Uterus (tissue), 4 donors: Measurements from ENCODE around the gene RXRG. TPM values are rescaled to one million over a fixed set of nuclear protein-coding genes. Genes with fewer than 3 reads are reported as not detected.

Source experiments
- DNase-seq, 2 donors: peaks; one replicate each; pipeline ENCODE4 v3.0.0-alpha.2; 2019 to 2020
- H3K27ac ChIP-seq, 2 donors: fragments of 200-600 bp; sonication (generic); 1 replicate in 1 of 2; 2 replicates in 1 of 2; pipeline ENCODE4 v1.5.1; 2016 to 2018
- H3K27me3 ChIP-seq, 2 donors: fragments of 200-600 bp; sonication (generic); one replicate each; pipeline ENCODE4 v1.5.1; 2018 to 2019; ENCODE audit warnings: control low read depth in 1 of 2
- H3K36me3 ChIP-seq, 2 donors: fragments of 200-600 bp; sonication (generic); one replicate each; pipeline ENCODE4 v1.5.1; 2019; ENCODE audit warnings: control low read depth in 1 of 2
- H3K4me1 ChIP-seq, 2 donors: fragments of 200-600 bp; sonication (generic); one replicate each; pipeline ENCODE4 v1.5.1; 2018 to 2019; ENCODE audit warnings: control low read depth in 1 of 2
- H3K4me3 ChIP-seq, 2 donors: fragments of 200-600 bp; sonication (generic); 1 replicate in 1 of 2; 2 replicates in 1 of 2; pipeline ENCODE4 v1.5.1; 2018 to 2019; ENCODE audit warnings: mild to moderate bottlenecking in 1 of 2
- H3K9me3 ChIP-seq, 2 donors: fragments of 200-600 bp; sonication (generic); one replicate each; pipeline ENCODE4 v1.5.1; 2019; ENCODE audit warnings: control low read depth in 1 of 2
- POLR2A ChIP-seq, 2 donors: fragments of 450-650 bp; IDR thresholded peaks; one replicate each; pipeline ENCODE4 v1.6.1; 2016; ENCODE audit warnings: antibody characterized with exemption in 2 of 2, mild to moderate bottlenecking in 1 of 2, moderate library complexity in 1 of 2
- intact Hi-C: fragments of 100-400 bp; cut with DNase I; formaldehyde crosslinking; loops from one replicate; pipeline ENCODE4 v1.15.1; 2023; ENCODE audit warnings: low total_unique reads
- total RNA-seq, 4 donors: library from RNA; depleted of rRNA in 3 of 4; stranded (reverse); fragments of >200 nt in 3 of 4; gene quantifications; one replicate each; pipeline versions ENCODE4 v1.1.0 to v1.2.4, GENCODE V29; 2014 to 2023
- TF ChIP-seq, protein P1 (sequence below), 4 experiments: fragments of 200-600 bp in 2 of 4; fragments of 450-650 bp in 2 of 4; sonication (generic) in 2 of 4; IDR thresholded peaks; one replicate each; pipeline ENCODE4 v1.5.1; 2016 to 2019; ENCODE audit warnings: antibody characterized with exemption in 4 of 4, mild to moderate bottlenecking in 2 of 4, moderate library complexity in 1 of 4
- donor health status: DM: yes; HTN: yes; CAD: no.

The RXRG gene
- total RNA-seq, 4 donors from 2014 or later, result under 0.01 to 3.2 (median 0.18) TPM; not detected in 1

DNA sequence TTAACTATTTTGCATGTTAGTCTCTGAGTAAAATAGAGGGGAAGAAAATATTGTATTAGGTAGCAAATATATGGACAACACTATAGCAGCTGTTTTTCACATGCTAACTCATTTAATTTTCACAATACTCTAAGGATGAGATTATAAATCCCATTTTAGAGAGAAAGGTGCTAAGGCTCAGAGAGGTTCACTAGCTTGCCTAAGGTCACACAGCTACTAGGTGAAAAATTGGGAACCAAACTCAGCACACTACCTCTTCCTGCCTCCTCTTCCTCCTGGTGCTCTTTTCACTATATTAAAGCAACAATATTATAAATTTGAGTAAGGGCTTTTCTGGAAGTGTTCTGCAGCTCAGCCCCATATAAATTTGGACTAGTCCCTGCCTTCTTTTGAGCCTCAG, 2.3 kb downstream of the RXRG start:
- intact Hi-C loops, result no loop called here
- no peak for DNase-seq
- Histone ChIP-seq H3K4me3 (no peak overlapping the region), H3K27me3 (peaks cover 0 to 12% of the 10 kb centered on the region in 2 donors), H3K36me3 (no peaks in the 10 kb centered on the region), H3K9me3 (no peaks in the 10 kb centered on the region), H3K27ac (no peak overlapping the region), H3K4me1 (no peaks in the 10 kb centered on the region)
- TF ChIP-seq POLR2A (IDR thresholded peaks at IDR 0.05), result no peak
- TF ChIP-seq, protein P1, sequence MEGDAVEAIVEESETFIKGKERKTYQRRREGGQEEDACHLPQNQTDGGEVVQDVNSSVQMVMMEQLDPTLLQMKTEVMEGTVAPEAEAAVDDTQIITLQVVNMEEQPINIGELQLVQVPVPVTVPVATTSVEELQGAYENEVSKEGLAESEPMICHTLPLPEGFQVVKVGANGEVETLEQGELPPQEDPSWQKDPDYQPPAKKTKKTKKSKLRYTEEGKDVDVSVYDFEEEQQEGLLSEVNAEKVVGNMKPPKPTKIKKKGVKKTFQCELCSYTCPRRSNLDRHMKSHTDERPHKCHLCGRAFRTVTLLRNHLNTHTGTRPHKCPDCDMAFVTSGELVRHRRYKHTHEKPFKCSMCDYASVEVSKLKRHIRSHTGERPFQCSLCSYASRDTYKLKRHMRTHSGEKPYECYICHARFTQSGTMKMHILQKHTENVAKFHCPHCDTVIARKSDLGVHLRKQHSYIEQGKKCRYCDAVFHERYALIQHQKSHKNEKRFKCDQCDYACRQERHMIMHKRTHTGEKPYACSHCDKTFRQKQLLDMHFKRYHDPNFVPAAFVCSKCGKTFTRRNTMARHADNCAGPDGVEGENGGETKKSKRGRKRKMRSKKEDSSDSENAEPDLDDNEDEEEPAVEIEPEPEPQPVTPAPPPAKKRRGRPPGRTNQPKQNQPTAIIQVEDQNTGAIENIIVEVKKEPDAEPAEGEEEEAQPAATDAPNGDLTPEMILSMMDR (IDR thresholded peaks at IDR 0.05), result no peak

DNA sequence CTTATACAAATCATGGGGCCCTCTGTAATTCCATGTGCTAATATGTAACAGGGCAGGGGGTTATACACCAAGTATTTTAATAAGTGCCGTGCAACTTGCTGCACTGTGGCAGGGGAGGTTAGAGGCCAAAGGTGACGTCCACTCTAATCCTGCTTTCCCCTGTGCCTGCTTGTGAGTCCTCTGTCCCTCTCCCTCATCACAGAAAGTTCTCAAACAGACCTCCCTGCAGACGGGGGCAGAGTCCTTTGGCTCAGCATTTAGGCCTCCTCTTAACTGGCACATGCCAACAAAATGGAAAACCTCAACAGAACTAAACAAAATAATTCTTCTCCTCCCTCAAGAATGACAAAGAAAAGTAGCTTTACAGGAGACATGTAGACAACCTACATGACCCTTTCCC, 2.9 kb downstream of the RXRG start:
- Histone ChIP-seq H3K4me1 (no peaks in the 10 kb centered on the region), H3K4me3 (no peak overlapping the region), H3K27ac (no peak overlapping the region), H3K9me3 (no peaks in the 10 kb centered on the region), H3K27me3 (peaks cover 0 to 12% of the 10 kb centered on the region in 2 donors), H3K36me3 (no peaks in the 10 kb centered on the region)
- no peak for DNase-seq
- TF ChIP-seq, protein P1 (IDR thresholded peaks at IDR 0.05), result no peak
- TF ChIP-seq POLR2A (IDR thresholded peaks at IDR 0.05), result no peak
- intact Hi-C loops, result no loop called here

DNA sequence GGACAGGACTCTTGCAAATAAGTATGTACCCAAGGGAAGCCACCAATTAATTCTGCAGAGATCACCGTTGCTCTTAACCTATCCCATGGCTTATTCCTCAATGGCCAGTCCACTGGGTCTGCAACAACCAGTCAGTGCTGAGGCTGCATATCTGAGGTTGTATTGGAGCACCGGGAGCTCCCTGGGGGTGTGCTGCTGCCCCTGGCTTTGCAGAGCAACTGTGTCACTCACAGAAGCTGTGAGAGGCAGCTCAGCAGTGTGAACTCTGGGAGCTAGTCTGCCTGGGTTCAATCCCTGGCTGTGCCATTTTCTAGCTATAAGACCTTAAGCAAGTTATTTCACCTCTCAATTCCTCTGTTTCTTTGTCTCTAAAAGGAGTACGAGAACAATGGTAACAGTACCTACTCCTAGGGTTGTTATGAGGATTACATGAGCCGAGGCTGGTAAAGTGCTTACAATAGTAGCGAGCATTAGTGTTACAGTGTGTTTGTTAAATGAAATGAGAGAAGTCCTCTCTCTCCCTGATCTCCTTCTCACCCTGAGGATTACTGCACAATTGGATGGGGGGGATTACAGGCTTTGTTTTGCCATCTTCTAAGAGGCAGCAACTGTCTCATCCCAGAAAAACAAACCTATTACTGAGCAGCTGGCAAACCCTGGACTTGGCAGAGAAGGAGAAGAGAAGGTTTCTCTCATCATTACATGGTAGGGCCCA, 3.6 kb downstream of the RXRG start:
- no peaks in the 10 kb centered on the region for H3K4me1 ChIP-seq
- H3K27me3 ChIP-seq, result peaks cover 0 to 12% of the 10 kb centered on the region in 2 donors
- H3K36me3 ChIP-seq, result no peaks in the 10 kb centered on the region
- TF ChIP-seq POLR2A (IDR thresholded peaks at IDR 0.05), result no peak
- TF ChIP-seq, protein P1 (IDR thresholded peaks at IDR 0.05), result no peak
- DNase-seq, result no peak
- intact Hi-C loops, result no loop called here
- H3K9me3 ChIP-seq, result no peaks in the 10 kb centered on the region
- H3K4me3 ChIP-seq, result no peak overlapping the region
- H3K27ac ChIP-seq, result no peak overlapping the region

DNA sequence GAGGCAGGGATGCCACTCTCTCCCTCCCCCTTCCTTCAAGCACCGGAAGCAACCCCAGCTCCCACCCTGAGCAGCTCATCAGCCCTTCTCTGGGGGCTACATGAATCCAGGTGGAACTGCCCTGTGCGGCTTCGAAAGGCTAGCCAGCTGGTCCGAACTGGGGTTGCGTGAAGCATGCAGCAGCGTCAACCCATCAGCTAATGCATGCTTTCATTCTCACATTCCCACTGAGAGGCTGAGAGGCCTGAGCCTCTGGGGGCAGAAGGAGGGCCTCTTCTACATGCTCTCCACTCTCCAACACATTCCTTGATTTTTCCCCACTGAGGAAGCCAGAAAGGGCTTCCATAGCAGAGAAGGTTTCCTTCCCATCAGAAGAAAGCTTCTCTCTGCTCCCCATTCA, 5.6 kb downstream of the RXRG start:
- intact Hi-C loops, result no loop called here
- TF ChIP-seq, protein P1 (IDR thresholded peaks at IDR 0.05), result no peak
- no peak for TF ChIP-seq POLR2A (IDR thresholded peaks at IDR 0.05)
- Histone ChIP-seq H3K27ac (no peak overlapping the region), H3K9me3 (no peaks in the 10 kb centered on the region), H3K4me1 (no peaks in the 10 kb centered on the region), H3K4me3 (no peak overlapping the region), H3K27me3 (peaks cover 0 to 9% of the 10 kb centered on the region in 2 donors), H3K36me3 (no peaks in the 10 kb centered on the region)
- no peak for DNase-seq

DNA sequence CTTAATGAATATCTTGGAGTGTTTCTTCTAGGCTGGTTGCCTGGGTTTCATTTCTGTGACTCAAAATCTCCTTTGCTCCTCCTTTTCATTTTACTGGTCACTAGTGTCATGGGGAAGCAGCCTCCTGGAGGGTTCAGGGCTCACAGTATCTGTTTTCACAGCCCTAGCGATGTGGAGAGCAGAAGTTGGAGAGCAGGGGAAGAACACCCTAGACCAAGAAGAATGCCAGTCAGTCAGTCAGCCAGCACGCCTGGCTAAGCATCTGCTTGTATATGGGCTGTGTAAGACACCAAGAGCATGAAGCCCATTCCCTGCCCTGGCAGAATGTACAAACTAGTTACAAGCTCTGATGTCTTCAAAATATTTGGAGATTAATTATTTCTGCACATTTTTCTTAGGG, 7.9 kb downstream of the RXRG start:
- DNase-seq, result no peak
- Histone ChIP-seq H3K9me3 (no peaks in the 10 kb centered on the region), H3K27ac (no peak overlapping the region), H3K27me3 (peaks cover 0 to 5% of the 10 kb centered on the region in 2 donors), H3K36me3 (no peaks in the 10 kb centered on the region), H3K4me3 (no peak overlapping the region), H3K4me1 (no peaks in the 10 kb centered on the region)
- TF ChIP-seq POLR2A (IDR thresholded peaks at IDR 0.05), result no peak
- TF ChIP-seq, protein P1 (IDR thresholded peaks at IDR 0.05), result no peak
- intact Hi-C loops, result no loop called here
